PC-9 (cell line): Measurements from ENCODE around the gene DIAPH2. TPM values are rescaled to one million over a fixed set of nuclear protein-coding genes. Genes with fewer than 3 reads are reported as not detected.
"Not testable (repeated sequence)": the region's sequence is repeated elsewhere in the genome, so short reads cannot be mapped to it uniquely, and the experiment has no call there.

Source experiments
- BruUV-seq: library from RNA; stranded (reverse); fragments of 400-500 nt; replicated peaks from 2 replicates; lab custom pipeline; 2021; lab: Mats Ljungman, UMichigan
- CTCF ChIA-PET: fragments of 300-600 bp; sonication (Branson Sonifier 250); formaldehyde crosslinking; loops from one replicate; lab custom pipeline; 2022; ENCODE audit warnings: antibody characterized with exemption; lab: Charles Lee
- POLR2A ChIA-PET: fragments of 300-600 bp; sonication (Branson Sonifier 250); formaldehyde crosslinking; loops from one replicate; lab custom pipeline; 2022; ENCODE audit warnings: antibody characterized with exemption; ENCODE audit not compliant: unreplicated experiment; lab: Charles Lee
- DNase-seq, 2 experiments: peaks; one replicate each; pipeline versions ENCODE4 v3.0.0 to v3.0.0-alpha.2; 2015 to 2022; ENCODE audit warnings: mixed read lengths in 1 of 2
- H2AFZ ChIP-seq: fragments of 200-600 bp; sonication (generic); 2 replicates; pipeline ENCODE4 v1.8.1; 2017; ENCODE audit warnings: antibody characterized with exemption
- H3F3A ChIP-seq: fragments of 200-600 bp; sonication (generic); 2 replicates; pipeline ENCODE4 v1.8.1; 2017; ENCODE audit warnings: antibody characterized with exemption, mild to moderate bottlenecking, low read depth; ENCODE audit not compliant: insufficient read depth
- H3K27ac ChIP-seq: fragments of 200-600 bp; sonication (generic); 2 replicates; pipeline ENCODE4 v1.6.1; 2016; ENCODE audit warnings: mixed run types
- H3K27me3 ChIP-seq: fragments of 200-600 bp; sonication (generic); 2 replicates; pipeline ENCODE4 v1.6.1; 2016; ENCODE audit warnings: low read depth, mixed run types; ENCODE audit not compliant: insufficient read depth
- H3K36me3 ChIP-seq: fragments of 200-600 bp; sonication (generic); 2 replicates; pipeline ENCODE4 v1.6.1; 2016; ENCODE audit warnings: low read depth, mixed run types
- H3K4me1 ChIP-seq: fragments of 200-600 bp; sonication (generic); replicated peaks from 2 replicates; pipeline ENCODE4 v1.6.1; 2016; ENCODE audit warnings: mixed run types; ENCODE audit not compliant: insufficient read depth
- H3K4me2 ChIP-seq: fragments of 200-600 bp; sonication (generic); 2 replicates; pipeline ENCODE4 v1.6.1; 2017; ENCODE audit warnings: mixed run types
- H3K4me3 ChIP-seq: fragments of 200-600 bp; sonication (generic); 2 replicates; pipeline ENCODE4 v1.6.1; 2016; ENCODE audit warnings: mixed run types
- H3K79me2 ChIP-seq: fragments of 200-600 bp; sonication (generic); 2 replicates; pipeline ENCODE4 v1.6.1; 2017; ENCODE audit warnings: low read depth, mixed run types
- H3K9me2 ChIP-seq: fragments of 200-600 bp; sonication (generic); 2 replicates; pipeline ENCODE4 v1.8.1; 2017; ENCODE audit warnings: mild to moderate bottlenecking; ENCODE audit not compliant: insufficient read depth
- H3K9me3 ChIP-seq: fragments of 200-600 bp; sonication (generic); 2 replicates; pipeline ENCODE4 v1.8.1; 2016; ENCODE audit warnings: low read depth; ENCODE audit not compliant: insufficient read depth
- H4K20me1 ChIP-seq: fragments of 200-600 bp; sonication (generic); 2 replicates; pipeline ENCODE4 v1.8.1; 2017; ENCODE audit not compliant: insufficient read depth
- EZH2 ChIP-seq: fragments of 200-600 bp; sonication (generic); IDR thresholded peaks from 2 replicates; pipeline ENCODE4 v1.8.0; 2017; ENCODE audit warnings: antibody characterized with exemption, low read depth
- intact Hi-C: fragments of 100-400 bp; cut with micrococcal nuclease; formaldehyde crosslinking; loops from one replicate; pipeline ENCODE4 v1.10.0; 2022; ENCODE audit not compliant: unreplicated experiment
- total RNA-seq: library from RNA; stranded (reverse); gene quantifications from 2 replicates; pipeline ENCODE4 v1.2.3, GENCODE V29; 2021
- TF ChIP-seq, protein P1 (sequence below): fragments of 200-600 bp; sonication (generic); conservative IDR thresholded peaks from 2 replicates; pipeline ENCODE4 v1.6.1; 2017; ENCODE audit warnings: mixed run types, antibody characterized with exemption, mild to moderate bottlenecking, moderate library complexity

Gene DIAPH2
- total RNA-seq, 1 experiment from 2014 or later, result 12.0 TPM

DNA sequence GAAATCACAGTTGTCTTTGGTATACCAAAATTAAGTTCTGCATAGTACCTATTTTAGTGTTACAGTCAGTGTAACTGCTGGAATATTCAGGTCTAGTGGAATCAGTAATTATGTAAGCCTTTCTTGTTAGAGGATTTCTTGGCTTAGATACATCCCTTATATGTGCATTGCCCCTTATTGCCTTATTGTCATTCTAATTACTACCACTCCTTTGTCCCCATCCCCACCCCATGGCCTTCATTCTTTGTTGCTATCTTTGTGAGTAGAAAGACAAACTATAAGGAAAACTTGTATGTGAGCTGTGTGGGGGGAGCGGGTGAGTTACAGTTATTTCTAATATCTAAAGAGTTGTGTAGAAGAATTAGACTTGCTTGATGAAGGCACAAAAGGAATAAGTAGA is 162.2 kb downstream of the DIAPH2 start:
- peaks cover 3% of the 10 kb centered on the region; the same call in 1 of the 2 replicates for H4K20me1 ChIP-seq
- POLR2A ChIA-PET, result no interaction called here
- no peak overlapping the region for H2AFZ ChIP-seq
- H3K79me2 ChIP-seq, result no peaks in the 10 kb centered on the region
- H3K9me2 ChIP-seq, result no peaks in the 10 kb centered on the region
- intact Hi-C loops, result no loop called here
- no peaks in the 10 kb centered on the region for H3K9me3 ChIP-seq
- TF ChIP-seq EZH2, result no peak
- TF ChIP-seq, protein P1, sequence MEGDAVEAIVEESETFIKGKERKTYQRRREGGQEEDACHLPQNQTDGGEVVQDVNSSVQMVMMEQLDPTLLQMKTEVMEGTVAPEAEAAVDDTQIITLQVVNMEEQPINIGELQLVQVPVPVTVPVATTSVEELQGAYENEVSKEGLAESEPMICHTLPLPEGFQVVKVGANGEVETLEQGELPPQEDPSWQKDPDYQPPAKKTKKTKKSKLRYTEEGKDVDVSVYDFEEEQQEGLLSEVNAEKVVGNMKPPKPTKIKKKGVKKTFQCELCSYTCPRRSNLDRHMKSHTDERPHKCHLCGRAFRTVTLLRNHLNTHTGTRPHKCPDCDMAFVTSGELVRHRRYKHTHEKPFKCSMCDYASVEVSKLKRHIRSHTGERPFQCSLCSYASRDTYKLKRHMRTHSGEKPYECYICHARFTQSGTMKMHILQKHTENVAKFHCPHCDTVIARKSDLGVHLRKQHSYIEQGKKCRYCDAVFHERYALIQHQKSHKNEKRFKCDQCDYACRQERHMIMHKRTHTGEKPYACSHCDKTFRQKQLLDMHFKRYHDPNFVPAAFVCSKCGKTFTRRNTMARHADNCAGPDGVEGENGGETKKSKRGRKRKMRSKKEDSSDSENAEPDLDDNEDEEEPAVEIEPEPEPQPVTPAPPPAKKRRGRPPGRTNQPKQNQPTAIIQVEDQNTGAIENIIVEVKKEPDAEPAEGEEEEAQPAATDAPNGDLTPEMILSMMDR, result no peak
- no TSS peak for BruUV-seq
- no peak overlapping the region for H3K4me3 ChIP-seq
- no peak overlapping the region for H3K27ac ChIP-seq
- no peaks in the 10 kb centered on the region for H3F3A ChIP-seq
- H3K4me1 ChIP-seq, result no peaks in the 10 kb centered on the region
- H3K27me3 ChIP-seq, result no peaks in the 10 kb centered on the region
- CTCF ChIA-PET, result no interaction called here
- H3K4me2 ChIP-seq, result no peak overlapping the region
- H3K36me3 ChIP-seq, result no peaks in the 10 kb centered on the region
- DNase-seq, result no peak

- CTCF ChIA-PET, H3K4me3 ChIP-seq, H3K27ac ChIP-seq, H3K79me2 ChIP-seq, H3K9me3 ChIP-seq, H3K4me1 ChIP-seq, BruUV-seq, POLR2A ChIA-PET, H3K9me2 ChIP-seq, H3K36me3 ChIP-seq, H3K27me3 ChIP-seq, intact Hi-C loops, H3K4me2 ChIP-seq, H4K20me1 ChIP-seq, H2AFZ ChIP-seq, H3F3A ChIP-seq, DNase-seq: not testable (repeated sequence)
These were observed 174.8 kb downstream of the DIAPH2 start for GRCh38 chrX:96859422-96859821.

DNA sequence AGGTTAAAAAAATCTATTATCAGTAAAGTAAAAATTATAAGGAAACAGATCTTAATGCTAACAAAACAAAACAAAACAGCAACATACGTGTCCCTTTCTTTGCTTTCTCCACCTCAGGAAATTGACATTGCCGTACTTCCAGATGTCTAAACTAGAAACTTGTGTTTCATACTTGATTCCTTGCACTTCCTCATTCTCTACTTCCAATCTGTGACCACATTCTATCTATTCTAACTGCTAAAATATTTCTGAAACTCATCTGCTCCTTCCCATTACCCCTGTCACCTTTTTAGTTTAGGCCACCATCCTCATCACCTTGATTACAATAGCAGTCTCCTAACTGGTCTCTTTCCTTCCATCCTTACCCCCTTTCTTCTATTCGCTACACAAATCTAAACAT is 176.6 kb downstream of the DIAPH2 start:
- Histone ChIP-seq H3K4me2 (no peak overlapping the region), H3K9me2 (no peaks in the 10 kb centered on the region), H3K27me3 (no peaks in the 10 kb centered on the region), H4K20me1 (no peaks in the 10 kb centered on the region; the same call in 1 of the 2 replicates), H3K9me3 (no peaks in the 10 kb centered on the region), H3K27ac (no peak overlapping the region), H3K36me3 (no peaks in the 10 kb centered on the region), H2AFZ (no peak overlapping the region), H3F3A (no peaks in the 10 kb centered on the region), H3K4me1 (no peaks in the 10 kb centered on the region), H3K79me2 (no peaks in the 10 kb centered on the region), H3K4me3 (no peak overlapping the region)
- BruUV-seq, result no TSS peak
- no peak for TF ChIP-seq EZH2
- TF ChIP-seq, protein P1, result no peak
- DNase-seq, result no peak
- CTCF ChIA-PET, result no interaction called here
- POLR2A ChIA-PET, result no interaction called here
- intact Hi-C loops, result no loop called here

GRCh38 chrX:96861661-96862060 is 177.0 kb downstream of the DIAPH2 start:
- no peaks in the 10 kb centered on the region; the same call in 1 of the 2 replicates for H4K20me1 ChIP-seq
- no peak overlapping the region for H2AFZ ChIP-seq
- no peaks in the 10 kb centered on the region for H3K4me1 ChIP-seq
- intact Hi-C loops, result no loop called here
- TF ChIP-seq EZH2, result no peak
- TF ChIP-seq, protein P1, result no peak
- ChIA-PET CTCF (no interaction called here), POLR2A (no interaction called here)
- no peak overlapping the region for H3K4me3 ChIP-seq
- H3K4me2 ChIP-seq, result no peak overlapping the region
- no peaks in the 10 kb centered on the region for H3K9me3 ChIP-seq
- H3K27ac ChIP-seq, result no peak overlapping the region
- no peaks in the 10 kb centered on the region for H3F3A ChIP-seq
- H3K27me3 ChIP-seq, result no peaks in the 10 kb centered on the region
- BruUV-seq, result no TSS peak
- no peaks in the 10 kb centered on the region for H3K9me2 ChIP-seq
- no peak for DNase-seq
- no peaks in the 10 kb centered on the region for H3K79me2 ChIP-seq
- H3K36me3 ChIP-seq, result no peaks in the 10 kb centered on the region
